GM12891 (cell line): ENCODE measurements around the gene LRP3.

ENCODE experiments used
- DNase-seq: peaks from one replicate; pipeline ENCODE4 v3.0.0; 2011; ENCODE audit warnings: low spot score; ENCODE audit not compliant: insufficient read length
- FAIRE-seq: peaks from 2 replicates; lab custom pipeline; 2011; peaks lifted over from hg19 to GRCh38; lab: Jason Lieb, UNC
- PAX5 ChIP-seq: IDR thresholded peaks from 2 replicates; pipeline ENCODE4 v1.6.1; 2011; ENCODE audit warnings: low read length, moderate library complexity, mild to moderate bottlenecking; ENCODE audit not compliant: insufficient read depth, severe bottlenecking
- POLR2A ChIP-seq: IDR thresholded peaks from 2 replicates; pipeline ENCODE4 v1.6.1; 2011; ENCODE audit warnings: low read depth, low read length, control low read depth
- POLR2AphosphoS5 ChIP-seq: IDR thresholded peaks from 2 replicates; pipeline ENCODE4 v1.6.1; 2011; ENCODE audit warnings: low read depth, low read length, control low read depth
- POU2F2 ChIP-seq: IDR thresholded peaks from 2 replicates; pipeline ENCODE4 v1.6.1; 2011; ENCODE audit warnings: low read depth, mild to moderate bottlenecking, control low read depth, low read length, moderate library complexity
- SPI1 ChIP-seq: IDR thresholded peaks from 2 replicates; pipeline ENCODE4 v1.6.1; 2011; ENCODE audit warnings: low read depth, low read length, control low read depth
- TAF1 ChIP-seq: IDR thresholded peaks from 2 replicates; pipeline ENCODE4 v1.6.1; 2011; ENCODE audit warnings: low read depth, low read length, control low read depth

LRP3 gene

DNA sequence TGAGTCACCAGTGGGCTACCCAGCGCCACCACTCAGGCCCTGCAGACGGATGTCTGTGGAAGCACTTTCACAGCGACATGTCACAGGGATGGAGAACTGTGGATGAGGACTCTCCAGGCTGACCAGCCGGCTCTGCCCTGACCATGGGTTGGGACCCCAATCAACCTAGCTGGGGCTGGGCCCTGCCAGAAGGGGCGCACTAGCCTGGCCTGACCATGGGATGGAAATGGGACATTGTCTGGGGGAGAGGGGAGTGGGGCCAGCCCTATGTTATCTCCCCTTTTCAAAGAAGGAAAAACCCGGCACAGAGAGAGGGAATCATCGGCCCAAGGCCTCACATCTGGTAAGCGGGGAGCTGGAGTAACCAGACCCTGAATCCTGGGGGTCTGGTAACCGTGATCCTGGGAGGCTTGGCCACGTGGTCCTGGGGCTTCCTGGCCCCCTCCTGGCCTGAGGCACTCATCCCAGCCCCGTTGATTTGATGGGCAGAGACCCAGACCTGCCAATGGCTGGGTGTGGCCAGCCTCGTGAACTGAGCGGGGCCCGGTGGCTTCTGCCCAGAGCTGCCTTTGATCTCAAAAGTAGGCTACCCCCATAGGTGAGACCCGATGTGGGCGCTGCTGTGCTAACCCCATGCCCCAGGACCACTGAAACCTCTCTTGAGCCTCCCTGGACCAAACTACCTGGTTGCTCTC, 42.7 kb downstream of the LRP3 start:
- no peak for DNase-seq
- FAIRE-seq, result no peak
- TF ChIP-seq SPI1, result no peak
- TF ChIP-seq TAF1, result no peak
- no peak for TF ChIP-seq POLR2AphosphoS5
- TF ChIP-seq PAX5, result no peak
- no peak for TF ChIP-seq POLR2A
- no peak for TF ChIP-seq POU2F2

- TF ChIP-seq TAF1 (no peak), PAX5 (no peak), POU2F2 (no peak), POLR2A (no peak), SPI1 (no peak), POLR2AphosphoS5 (no peak)
Measured at GRCh38 chr19:33238481-33239149, 44.5 kb downstream of the LRP3 start.

GRCh38 chr19:33239223-33239975, 45.3 kb downstream of the LRP3 start:
- no peak for FAIRE-seq
- TF ChIP-seq TAF1 (no peak), POLR2AphosphoS5 (no peak), POLR2A (no peak), PAX5 (no peak), SPI1 (no peak), POU2F2 (no peak)
- no peak for DNase-seq

More at GRCh38 chr19:33238481-33239149, 44.5 kb downstream of the LRP3 start:
- DNase-seq (no peak), FAIRE-seq (no peak)

DNA sequence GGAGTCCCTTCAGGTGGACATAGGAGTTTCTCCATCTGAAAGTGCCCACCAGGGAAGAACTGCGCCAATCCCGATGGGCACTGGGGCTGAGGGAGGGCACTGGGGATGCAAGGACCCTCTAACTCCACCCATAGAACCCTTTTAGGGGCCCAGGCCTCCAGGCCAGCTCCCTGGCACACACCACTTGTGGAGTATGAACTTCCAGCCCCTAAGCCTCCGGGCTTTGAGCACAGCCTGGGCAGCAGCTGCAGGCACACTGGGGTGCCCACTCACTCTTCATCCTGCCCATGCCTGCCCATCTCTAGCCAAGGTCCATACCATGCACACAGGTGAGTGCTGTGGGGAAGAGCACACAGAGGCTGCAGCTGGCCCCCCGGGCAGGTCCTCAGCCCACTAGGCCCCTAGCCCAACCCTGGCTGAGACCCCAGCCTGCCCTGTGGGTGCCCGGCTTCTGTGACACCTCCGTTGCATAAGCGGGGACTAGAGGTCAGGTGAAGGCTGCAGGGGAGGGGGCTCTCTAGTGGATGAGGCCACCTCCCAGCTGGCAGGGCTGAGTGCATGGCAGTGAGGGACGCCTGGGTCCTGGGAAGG, 46.1 kb downstream of the LRP3 start:
- no peak for DNase-seq
- FAIRE-seq, result no peak
- TF ChIP-seq POU2F2 (no peak), POLR2A (no peak), PAX5 (no peak), SPI1 (no peak), TAF1 (no peak), POLR2AphosphoS5 (no peak)

DNA sequence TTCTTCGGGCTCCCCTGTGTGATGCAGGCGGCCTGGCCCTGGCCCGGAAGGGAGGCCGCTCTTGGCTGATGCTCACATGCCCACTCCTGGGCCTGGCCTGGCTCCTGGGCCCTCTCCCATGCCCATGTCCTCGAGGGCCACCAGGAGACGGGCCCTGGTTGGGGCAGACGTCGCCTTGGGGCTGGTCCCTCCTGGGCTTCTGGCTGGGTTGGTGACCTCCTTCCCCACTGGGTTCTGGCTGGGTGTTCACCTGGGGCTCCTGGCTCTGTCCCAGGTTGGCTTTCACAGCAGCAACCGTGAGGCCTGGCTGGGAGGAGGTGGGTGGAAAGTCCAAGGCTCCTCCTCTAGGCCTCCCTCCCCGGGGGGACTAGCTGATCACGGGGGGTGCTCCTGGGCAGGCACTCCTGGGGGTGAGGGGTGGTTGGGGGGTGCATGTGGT, 47.0 kb downstream of the LRP3 start:
- no peak for DNase-seq
- no peak for TF ChIP-seq POU2F2
- FAIRE-seq, result no peak

DNA sequence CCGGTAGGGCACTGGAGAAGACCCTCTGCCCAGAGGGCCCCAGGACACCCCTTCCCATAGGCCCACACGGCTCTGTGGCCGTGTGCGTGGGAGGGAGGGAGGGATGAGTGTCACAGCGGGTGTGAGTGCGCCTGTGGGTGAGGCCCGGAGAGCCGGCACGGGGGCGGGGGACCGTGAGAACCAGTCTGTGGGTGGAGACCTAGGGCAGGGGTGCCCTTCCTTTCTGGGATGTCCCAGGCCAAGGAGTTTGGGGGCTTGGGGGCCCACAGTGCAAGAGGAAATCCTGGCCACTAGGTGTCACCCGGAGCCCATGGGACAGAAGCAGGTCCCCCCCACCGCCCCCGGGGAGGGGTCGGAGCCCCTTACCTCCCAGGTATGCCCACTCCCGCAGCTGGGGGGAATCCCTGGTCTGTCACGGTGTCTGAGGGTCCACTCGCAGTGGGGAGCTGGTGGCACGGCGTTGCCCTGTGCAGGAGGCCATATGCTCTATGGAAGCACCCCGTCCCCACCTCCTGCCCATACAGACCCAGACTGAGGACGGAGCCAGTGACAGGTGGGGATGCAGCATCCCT, 47.5 kb downstream of the LRP3 start:
- TF ChIP-seq SPI1 (no peak), POLR2A (no peak), POU2F2 (no peak), PAX5 (no peak), TAF1 (no peak), POLR2AphosphoS5 (no peak)
- FAIRE-seq (no peak), DNase-seq (no peak)

DNA sequence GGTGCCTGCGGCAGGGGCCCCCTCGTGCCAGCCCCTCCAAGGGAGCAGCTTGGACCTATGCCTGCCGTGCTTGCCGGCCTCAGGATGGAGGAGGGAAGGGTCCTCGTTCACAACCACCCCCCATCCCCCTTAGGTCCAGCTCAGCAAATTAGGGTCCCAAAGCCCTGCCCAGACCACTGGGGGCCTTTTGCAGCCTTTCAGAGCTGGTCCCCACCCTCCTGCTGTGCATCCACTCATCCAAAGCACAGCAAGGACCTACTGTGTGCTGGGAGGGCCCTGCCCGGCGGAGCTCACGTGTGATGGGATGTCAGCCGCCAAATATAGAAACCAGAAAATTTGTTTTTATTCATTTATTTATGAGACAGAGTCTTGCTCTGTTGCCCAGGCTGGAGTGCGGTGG, 48.0 kb downstream of the LRP3 start:
- FAIRE-seq, result no peak

GRCh38 chr19:33242911-33243310, 48.8 kb downstream of the LRP3 start:
- DNase-seq (no peak), FAIRE-seq (no peak)
- no peak for TF ChIP-seq POU2F2

More for the DNA sequence above, 48.0 kb downstream of the LRP3 start:
- no peak for TF ChIP-seq POLR2AphosphoS5
- no peak for TF ChIP-seq SPI1
- no peak for TF ChIP-seq TAF1
- TF ChIP-seq POLR2A, result no peak
- TF ChIP-seq PAX5, result no peak
- no peak for TF ChIP-seq POU2F2
- DNase-seq, result no peak

DNA sequence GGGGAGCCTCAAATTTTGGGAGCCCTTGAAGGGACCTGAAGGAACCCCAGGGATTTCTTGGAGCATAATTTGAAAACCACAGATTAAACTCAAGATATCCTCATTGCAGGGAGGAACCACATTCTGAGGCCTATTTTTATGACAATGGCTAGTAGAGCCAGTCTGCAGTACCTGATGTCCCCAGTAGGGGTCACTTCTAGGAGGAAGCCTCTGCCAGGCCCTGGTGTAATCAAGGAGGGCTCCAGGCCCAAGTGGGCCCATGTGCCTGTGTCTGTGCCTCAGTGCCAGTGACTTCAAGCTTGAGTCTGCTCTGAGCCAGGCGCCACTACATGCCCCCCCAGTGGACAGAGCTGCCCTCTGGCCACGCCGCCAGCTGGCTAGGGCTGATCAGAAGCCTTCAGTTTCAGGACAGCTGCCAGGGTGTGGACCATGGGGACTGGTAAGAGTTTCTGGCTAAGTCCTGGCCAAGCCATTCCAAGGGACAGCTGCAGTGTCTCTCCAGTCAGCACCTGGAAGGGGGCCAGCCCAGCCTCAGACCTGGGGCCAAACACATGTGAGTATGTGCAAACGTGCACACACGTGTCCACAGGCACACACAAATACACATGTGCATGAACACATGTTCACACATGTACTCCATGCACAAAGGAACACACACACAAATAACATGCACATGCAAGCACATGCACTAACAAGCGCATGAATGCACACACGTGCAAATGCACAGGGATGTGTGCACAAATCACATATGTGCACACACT, 52.0 kb downstream of the LRP3 start:
- no peak for FAIRE-seq
- no peak for TF ChIP-seq POLR2AphosphoS5
- TF ChIP-seq POU2F2, result no peak
- TF ChIP-seq SPI1, result no peak
- no peak for TF ChIP-seq POLR2A
- no peak for TF ChIP-seq PAX5
- TF ChIP-seq TAF1, result no peak
- DNase-seq, result no peak
